Endothelial cell of umbilical vein (primary cell): ENCODE data around the gene RALGPS1. TPM values are rescaled to one million over a fixed set of nuclear protein-coding genes. Genes with fewer than 3 reads are reported as not detected.

Experiments used
- BruUV-seq: library from RNA; stranded (reverse); fragments of 400-500 nt; replicated peaks from 2 replicates; lab custom pipeline; 2021; lab: Mats Ljungman, UMichigan
- CTCF ChIA-PET: fragments of 300-600, 350-600 bp; sonication (Branson Sonifier 250); formaldehyde crosslinking; loops from one replicate; lab custom pipeline; 2021; ENCODE audit warnings: antibody characterized with exemption, inconsistent platforms; lab: Charles Lee
- POLR2A ChIA-PET: fragments of 300-600, 350-600 bp; sonication (Branson Sonifier 250); formaldehyde crosslinking; loops from one replicate; lab custom pipeline; 2021; ENCODE audit warnings: antibody characterized with exemption, inconsistent platforms; lab: Charles Lee
- DNase-seq: peaks from one replicate; pipeline ENCODE4 v3.0.0-alpha.2; 2011; ENCODE audit warnings: low read depth, low spot score
- FAIRE-seq: peaks from 2 replicates; lab custom pipeline; 2011; peaks lifted over from hg19 to GRCh38; lab: Jason Lieb, UNC
- H2AFZ ChIP-seq: 2 replicates; pipeline ENCODE4 v1.6.0; 2012; ENCODE audit warnings: low read depth, low read length, control low read depth, inconsistent platforms
- H3K27ac ChIP-seq: 2 replicates; pipeline ENCODE4 v1.5.1; 2011; ENCODE audit warnings: low read depth, mild to moderate bottlenecking, control low read depth, low read length, moderate library complexity; ENCODE audit not compliant: insufficient read depth
- H3K27me3 ChIP-seq, 2 experiments: 2 replicates each; pipeline versions ENCODE4 v1.6.0 to v1.6.1; 2011; ENCODE audit warnings: low read length in 2 of 2, mixed read lengths in 1 of 2; ENCODE audit not compliant: control insufficient read depth in 2 of 2, insufficient read depth in 2 of 2
- H3K36me3 ChIP-seq, 2 experiments: 2 replicates in 1 of 2; 3 replicates in 1 of 2; pipeline ENCODE4 v1.5.1; 2011; ENCODE audit warnings: low read length in 2 of 2, mild to moderate bottlenecking in 1 of 2, moderate library complexity in 1 of 2; ENCODE audit not compliant: control insufficient read depth in 2 of 2, insufficient read depth in 2 of 2; ENCODE audit errors: extremely low read depth in 1 of 2
- H3K4me1 ChIP-seq: 3 replicates; pipeline ENCODE4 v1.5.1; 2011; ENCODE audit warnings: mild to moderate bottlenecking, low read length; ENCODE audit not compliant: control insufficient read depth, insufficient read depth; ENCODE audit errors: extremely low read depth
- H3K4me2 ChIP-seq: 2 replicates; pipeline ENCODE4 v1.6.1; 2011; ENCODE audit warnings: low read length, control low read depth, mixed read lengths; ENCODE audit not compliant: insufficient read depth
- H3K4me3 ChIP-seq, 3 experiments: fragments of 200-600 bp in 1 of 3; sonication (generic), shearing (Covaris generic) in 1 of 3; replicated peaks in 1 of 3; 2 replicates each; pipeline ENCODE4 v1.5.1; 2011 to 2016; ENCODE audit warnings: control low read depth in 3 of 3, low read length in 3 of 3, mild to moderate bottlenecking in 2 of 3, inconsistent platforms in 1 of 3, low read depth in 1 of 3, moderate library complexity in 1 of 3; ENCODE audit not compliant: insufficient read depth in 1 of 3
- H3K79me2 ChIP-seq: 2 replicates; pipeline ENCODE4 v1.6.0; 2012; ENCODE audit warnings: low read length, inconsistent platforms; ENCODE audit not compliant: control insufficient read depth, insufficient read depth
- H3K9ac ChIP-seq: replicated peaks from 2 replicates; pipeline ENCODE3; 2011; ENCODE audit warnings: low read length, control low read depth; ENCODE audit not compliant: insufficient read depth; ENCODE audit errors: extremely low read depth
- H3K9me1 ChIP-seq: replicated peaks from 3 replicates; pipeline ENCODE4 v1.6.0; 2011; ENCODE audit warnings: mild to moderate bottlenecking, low read length; ENCODE audit not compliant: control insufficient read depth, insufficient read depth; ENCODE audit errors: extremely low read depth
- H3K9me3 ChIP-seq: replicated peaks from 2 replicates; pipeline ENCODE4 v1.5.1; 2012; ENCODE audit warnings: low read length, inconsistent platforms; ENCODE audit not compliant: control insufficient read depth, insufficient read depth
- H4K20me1 ChIP-seq: replicated peaks from 2 replicates; pipeline ENCODE3; 2011; ENCODE audit warnings: mild to moderate bottlenecking, low read length; ENCODE audit not compliant: control insufficient read depth, insufficient read depth; ENCODE audit errors: extremely low read depth
- CTCF ChIP-seq, 2 donors: IDR thresholded peaks; 1 replicate in 1 of 2; 2 replicates in 1 of 2; pipeline ENCODE4 v1.5.1; 2011; ENCODE audit warnings: low read length in 2 of 2, mild to moderate bottlenecking in 2 of 2, moderate library complexity in 2 of 2, control low read depth in 1 of 2, inconsistent platforms in 1 of 2, low read depth in 1 of 2; ENCODE audit not compliant: insufficient read depth in 1 of 2; ENCODE audit errors: extremely low read depth in 1 of 2
- EZH2 ChIP-seq: IDR thresholded peaks from 2 replicates; pipeline ENCODE4 v1.6.1; 2012; ENCODE audit warnings: borderline replicate concordance, low read depth, mild to moderate bottlenecking, moderate library complexity, low read length, inconsistent platforms; ENCODE audit not compliant: severe bottlenecking
- FOS ChIP-seq: IDR thresholded peaks from 2 replicates; pipeline ENCODE4 v1.6.1; 2011; ENCODE audit warnings: mild to moderate bottlenecking, low read length, moderate library complexity, borderline replicate concordance; ENCODE audit not compliant: insufficient read depth
- GATA2 ChIP-seq: IDR thresholded peaks from 2 replicates; pipeline ENCODE4 v1.7.0; 2011; ENCODE audit warnings: low read depth, mild to moderate bottlenecking, moderate library complexity, mixed read lengths, low read length; ENCODE audit not compliant: insufficient read length, insufficient read depth
- JUN ChIP-seq: IDR thresholded peaks from 2 replicates; pipeline ENCODE4 v1.6.1; 2011; ENCODE audit warnings: borderline replicate concordance, low read depth; ENCODE audit not compliant: insufficient read length, insufficient read depth
- MAX ChIP-seq: IDR thresholded peaks from 2 replicates; pipeline ENCODE4 v1.6.1; 2011; ENCODE audit not compliant: insufficient read depth, insufficient read length
- MYC ChIP-seq: IDR thresholded peaks from one replicate; pipeline ENCODE4 v1.6.1; 2011; ENCODE audit warnings: mild to moderate bottlenecking, low read depth, low read length
- POLR2A ChIP-seq: IDR thresholded peaks from 2 replicates; pipeline ENCODE4 v1.6.1; 2012; ENCODE audit warnings: low read depth, mild to moderate bottlenecking, control low read depth, low read length
- POLR2AphosphoS5 ChIP-seq: IDR thresholded peaks from 2 replicates; pipeline ENCODE4 v1.6.1; 2012; ENCODE audit warnings: low read depth, mild to moderate bottlenecking, control low read depth, low read length, moderate library complexity; ENCODE audit not compliant: insufficient read depth
- dilution Hi-C: fragments of 300-500 bp; cut with MboI; formaldehyde crosslinking; loops from one replicate; pipeline ENCODE4 v1.15.0; 2019; ENCODE audit warnings: low sequenced_read_pairs; ENCODE audit not compliant: extremely low pct_ligation_motif_present
- intact Hi-C: fragments of 100-400 bp; cut with micrococcal nuclease; formaldehyde crosslinking; loops from one replicate; pipeline ENCODE4 v1.10.0; 2022
- polyA plus RNA-seq, 4 experiments: library from polyadenylated mRNA; depleted of rRNA in 3 of 4; stranded (reverse) in 3 of 4; unstranded in 1 of 4; fragments of >200 nt; gene quantifications; 2 replicates each; pipeline versions ENCODE4 v1.2.1 to v1.2.3, GENCODE V29; 2011 to 2012; ENCODE audit warnings: missing spikeins in 1 of 4
- total RNA-seq: library from RNA; stranded (reverse); gene quantifications from 2 replicates; pipeline ENCODE4 v1.2.3, GENCODE V29; 2021

RALGPS1 gene
- total and polyA plus RNA-seq, 2 donors (not counting 3 experiments of a cell fraction or from before 2014, with no cell fraction given): 3.8 to 5.5 TPM

GRCh38 chr9:127153501-127153900, 238.9 kb downstream of the RALGPS1 start:
- Histone ChIP-seq H3K9ac (no peak overlapping the region), H4K20me1 (no peaks in the 10 kb centered on the region), H3K27me3 (no peaks in the 10 kb centered on the region), H3K9me3 (no peaks in the 10 kb centered on the region), H3K4me2 (no peak overlapping the region), H3K79me2 (no peaks in the 10 kb centered on the region), H3K36me3 (no peaks in the 10 kb centered on the region), H3K9me1 (no peaks in the 10 kb centered on the region), H3K27ac (no peak overlapping the region), H2AFZ (no peak overlapping the region), H3K4me3 (no peak overlapping the region), H3K4me1 (peaks cover 14% of the 10 kb centered on the region)
- POLR2A ChIA-PET: no interaction called here
- intact Hi-C loops (no loop called here), dilution Hi-C loops (no loop called here)
- CTCF ChIA-PET: interaction anchor here (1.8 kb wide), 1 partner anchor 30 kb away, joined by 7 read pairs; the partner anchor contains the start of gene ANGPTL2
- no peak for TF ChIP-seq POLR2A
- DNase-seq (no peak), FAIRE-seq (no peak)
- no TSS peak for BruUV-seq

- Histone ChIP-seq H3K4me3 (no peak overlapping the region), H3K9me1 (no peaks in the 10 kb centered on the region), H3K4me2 (peak overlapping the region; percentile 61), H3K9ac (no peak overlapping the region), H2AFZ (peak overlapping the region; percentile 61), H3K36me3 (no peaks in the 10 kb centered on the region), H3K27me3 (no peaks in the 10 kb centered on the region), H3K27ac (no peak overlapping the region), H3K79me2 (no peaks in the 10 kb centered on the region), H3K4me1 (peaks cover 14% of the 10 kb centered on the region), H4K20me1 (no peaks in the 10 kb centered on the region), H3K9me3 (no peaks in the 10 kb centered on the region)
- no peak for FAIRE-seq
- TF ChIP-seq MAX: no peak
- TF ChIP-seq GATA2: no peak
- TF ChIP-seq EZH2: no peak
- TF ChIP-seq MYC: no peak
- no peak for TF ChIP-seq POLR2AphosphoS5
- TF ChIP-seq CTCF (IDR thresholded peaks at IDR 0.05; ENCODE audit: extremely low read depth in 1 of 2, insufficient read depth in 1 of 2, low read depth in 1 of 2, low read length in 2 of 2): no peak
- TF ChIP-seq JUN: no peak
- no peak for TF ChIP-seq FOS
- no peak for TF ChIP-seq POLR2A
- BruUV-seq: no TSS peak
- intact Hi-C loops: no loop called here
- dilution Hi-C loops: no loop called here
- ChIA-PET CTCF (interaction anchor here (1.3 to 1.8 kb wide), 2 partner anchors 30 to 31 kb away, joined by 3 to 7 read pairs; partner anchors contain the start of gene ANGPTL2), POLR2A (no interaction called here)
- DNase-seq: peak; percentile 7
Measured at GRCh38 chr9:127154003-127154389, 239.4 kb downstream of the RALGPS1 start.
